ENCODE measurements around the gene NEMP2.

NEMP2 gene

GRCh38 chr2:190534310-190535120, at the start of gene NEMP2:
Gene NEMP2, minus strand, starts transcription at chr2:190534722. Its CDS starts 67 bp downstream, at chr2:190534655.
- in situ Hi-C loops (cut with HindIII; ENCODE audit: low sequenced_read_pairs) = no loop called here

GRCh38 chr2:190583507-190584337, 49.2 kb upstream of the NEMP2 start:
- in situ Hi-C loops (cut with HindIII; ENCODE audit: low sequenced_read_pairs) = no loop called here

GRCh38 chr2:190582736-190583506, 48.4 kb upstream of the NEMP2 start:
- in situ Hi-C loops (cut with HindIII; ENCODE audit: low sequenced_read_pairs) = no loop called here

- in situ Hi-C loops (cut with HindIII; ENCODE audit: low sequenced_read_pairs) = no loop called here
Measured at GRCh38 chr2:190582019-190582418, 47.5 kb upstream of the NEMP2 start.

- in situ Hi-C loops (cut with HindIII; ENCODE audit: low sequenced_read_pairs) = no loop called here
Measured at GRCh38 chr2:190579915-190580846, 45.7 kb upstream of the NEMP2 start.

GRCh38 chr2:190579058-190579410, 44.5 kb upstream of the NEMP2 start:
- in situ Hi-C loops (cut with HindIII; ENCODE audit: low sequenced_read_pairs) = no loop called here

- in situ Hi-C loops (cut with HindIII; ENCODE audit: low sequenced_read_pairs) = no loop called here
Measured at GRCh38 chr2:190578158-190579057, 43.9 kb upstream of the NEMP2 start.

GRCh38 chr2:190576573-190576972, 42.1 kb upstream of the NEMP2 start:
- in situ Hi-C loops (cut with HindIII; ENCODE audit: low sequenced_read_pairs) = no loop called here

GRCh38 chr2:190575263-190575662, 40.7 kb upstream of the NEMP2 start:
- in situ Hi-C loops (cut with HindIII; ENCODE audit: low sequenced_read_pairs) = no loop called here

- in situ Hi-C loops (cut with HindIII; ENCODE audit: low sequenced_read_pairs) = no loop called here
Measured at GRCh38 chr2:190574169-190574568, 39.6 kb upstream of the NEMP2 start.

- in situ Hi-C loops (cut with HindIII; ENCODE audit: low sequenced_read_pairs) = no loop called here
Measured at GRCh38 chr2:190572246-190572645, 37.7 kb upstream of the NEMP2 start.

- in situ Hi-C loops (cut with HindIII; ENCODE audit: low sequenced_read_pairs) = no loop called here
Measured at GRCh38 chr2:190571686-190572085, 37.2 kb upstream of the NEMP2 start.

- in situ Hi-C loops (cut with HindIII; ENCODE audit: low sequenced_read_pairs) = no loop called here
Measured at GRCh38 chr2:190570871-190571270, 36.3 kb upstream of the NEMP2 start.

- in situ Hi-C loops (cut with HindIII; ENCODE audit: low sequenced_read_pairs) = no loop called here
Measured at GRCh38 chr2:190569994-190570755, 35.7 kb upstream of the NEMP2 start.

- in situ Hi-C loops (cut with HindIII; ENCODE audit: low sequenced_read_pairs) = no loop called here
Measured at GRCh38 chr2:190564838-190565237, 30.3 kb upstream of the NEMP2 start.

GRCh38 chr2:190563646-190564045, 29.1 kb upstream of the NEMP2 start:
- in situ Hi-C loops (cut with HindIII; ENCODE audit: low sequenced_read_pairs) = no loop called here

- in situ Hi-C loops (cut with HindIII; ENCODE audit: low sequenced_read_pairs) = no loop called here
Measured at GRCh38 chr2:190563109-190563508, 28.6 kb upstream of the NEMP2 start.

- in situ Hi-C loops (cut with HindIII; ENCODE audit: low sequenced_read_pairs) = no loop called here
Measured at GRCh38 chr2:190562121-190562520, 27.6 kb upstream of the NEMP2 start.

All from DLD1 (cell line).